Measurements from ENCODE around the gene MEI4. TPM values are rescaled to one million over a fixed set of nuclear protein-coding genes. Genes with fewer than 3 reads are reported as not detected.
A peak's percentile ranks its signal among the peaks of the same experiment; 100 is the strongest.

MEI4 gene
- total RNA-seq, 1 experiment from 2014 or later = not detected

DNA sequence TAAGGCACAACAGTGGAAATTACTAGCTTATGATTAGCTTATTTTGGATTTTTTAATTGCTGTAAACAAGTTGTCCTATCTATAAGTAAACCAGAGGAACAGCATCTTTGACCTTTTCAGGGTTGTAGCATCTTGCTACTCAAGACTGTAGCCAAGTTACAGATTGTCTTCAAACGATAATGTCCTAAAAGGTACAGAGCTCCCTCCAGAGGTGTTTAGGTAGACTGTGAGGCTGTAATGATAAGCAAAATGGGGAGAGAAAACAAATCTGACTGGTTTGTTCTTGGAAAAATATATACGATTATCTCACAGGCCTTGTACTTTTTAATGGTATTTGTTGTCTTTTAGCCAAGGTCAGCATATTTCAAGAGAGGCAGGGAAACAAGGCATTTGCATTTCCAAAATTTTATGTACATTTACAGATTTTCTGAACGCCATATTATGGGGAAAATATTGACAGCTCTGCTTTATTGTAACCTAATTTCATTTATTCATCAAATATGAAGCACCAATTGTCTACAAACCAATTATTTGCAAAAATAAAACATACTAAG, 273.4 kb downstream of the MEI4 start:
- TF ChIP-seq RAD21 (IDR thresholded peaks at IDR 0.05; ENCODE audit: low read depth) = peak; percentile 69
- TF ChIP-seq ELF1 (IDR thresholded peaks at IDR 0.05; ENCODE audit: borderline replicate concordance, low read depth) = no peak
- TF ChIP-seq CEBPB (IDR thresholded peaks at IDR 0.05; ENCODE audit: low read depth) = no peak
- TF ChIP-seq, protein P1, sequence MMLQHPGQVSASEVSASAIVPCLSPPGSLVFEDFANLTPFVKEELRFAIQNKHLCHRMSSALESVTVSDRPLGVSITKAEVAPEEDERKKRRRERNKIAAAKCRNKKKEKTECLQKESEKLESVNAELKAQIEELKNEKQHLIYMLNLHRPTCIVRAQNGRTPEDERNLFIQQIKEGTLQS (IDR thresholded peaks at IDR 0.05) = no peak
- TF ChIP-seq, protein P2, sequence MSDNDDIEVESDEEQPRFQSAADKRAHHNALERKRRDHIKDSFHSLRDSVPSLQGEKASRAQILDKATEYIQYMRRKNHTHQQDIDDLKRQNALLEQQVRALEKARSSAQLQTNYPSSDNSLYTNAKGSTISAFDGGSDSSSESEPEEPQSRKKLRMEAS (IDR thresholded peaks at IDR 0.05) = no peak
- TF ChIP-seq, protein P3, sequence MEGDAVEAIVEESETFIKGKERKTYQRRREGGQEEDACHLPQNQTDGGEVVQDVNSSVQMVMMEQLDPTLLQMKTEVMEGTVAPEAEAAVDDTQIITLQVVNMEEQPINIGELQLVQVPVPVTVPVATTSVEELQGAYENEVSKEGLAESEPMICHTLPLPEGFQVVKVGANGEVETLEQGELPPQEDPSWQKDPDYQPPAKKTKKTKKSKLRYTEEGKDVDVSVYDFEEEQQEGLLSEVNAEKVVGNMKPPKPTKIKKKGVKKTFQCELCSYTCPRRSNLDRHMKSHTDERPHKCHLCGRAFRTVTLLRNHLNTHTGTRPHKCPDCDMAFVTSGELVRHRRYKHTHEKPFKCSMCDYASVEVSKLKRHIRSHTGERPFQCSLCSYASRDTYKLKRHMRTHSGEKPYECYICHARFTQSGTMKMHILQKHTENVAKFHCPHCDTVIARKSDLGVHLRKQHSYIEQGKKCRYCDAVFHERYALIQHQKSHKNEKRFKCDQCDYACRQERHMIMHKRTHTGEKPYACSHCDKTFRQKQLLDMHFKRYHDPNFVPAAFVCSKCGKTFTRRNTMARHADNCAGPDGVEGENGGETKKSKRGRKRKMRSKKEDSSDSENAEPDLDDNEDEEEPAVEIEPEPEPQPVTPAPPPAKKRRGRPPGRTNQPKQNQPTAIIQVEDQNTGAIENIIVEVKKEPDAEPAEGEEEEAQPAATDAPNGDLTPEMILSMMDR (IDR thresholded peaks at IDR 0.05 in 2 of 3, conservative IDR thresholded peaks at IDR 0.05 in 1 of 3; ENCODE audit: borderline replicate concordance in 1 of 3, insufficient read depth in 1 of 3, low read depth in 2 of 3, low read length in 2 of 3) = peak; percentile 54 to 57 (median 55); a peak in 4 of 6 replicates
- ATAC-seq = peak; percentile 79
- ChIA-PET POLR2A (no interaction called here), RAD21 (ENCODE audit: low non-redundant PET in 1 of 2, low total read pairs in 2 of 2, uncharacterized antibody in 2 of 2, unreplicated experiment in 2 of 2) (interaction anchor here in 1 of 2 experiments (1.0 kb wide), 1 partner anchor 306 kb away, joined by 3 read pairs; no protein-coding TSS in a partner anchor), CTCF (interaction anchor here (0.8 to 1.9 kb wide), 6 partner anchors 187 to 1992 kb away, joined by 3 to 11 read pairs (median 4); no protein-coding TSS in a partner anchor)
- Histone ChIP-seq H4K20me1 (ENCODE audit: insufficient read depth) (no peaks in the 10 kb centered on the region), H3K4me2 (ENCODE audit: low read length) (no peak overlapping the region), H3K79me2 (ENCODE audit: insufficient read depth, low read length) (no peaks in the 10 kb centered on the region), H3K9ac (ENCODE audit: low read length) (no peak overlapping the region), H3K36me3 (ENCODE audit: control insufficient read depth in 1 of 2, insufficient read depth in 2 of 2, low read length in 2 of 2) (no peaks in the 10 kb centered on the region), H3K27ac (ENCODE audit: low read depth, low read length) (no peak overlapping the region), H3K4me3 (replicated peaks in 1 of 2; ENCODE audit: low read depth in 1 of 2, low read length in 2 of 2) (no peak overlapping the region), H3K4me1 (ENCODE audit: control insufficient read depth in 1 of 2, insufficient read depth in 2 of 2, low read length in 2 of 2) (no peaks in the 10 kb centered on the region), H2AFZ (ENCODE audit: low read depth, low read length, poor library complexity, severe bottlenecking) (peak overlapping the region; percentile 4), H3K27me3 (ENCODE audit: insufficient read depth, low read length) (no peaks in the 10 kb centered on the region), H3K9me3 (ENCODE audit: control insufficient read depth in 1 of 2, insufficient read depth in 1 of 2, low read depth in 1 of 2, low read length in 2 of 2) (no peaks in the 10 kb centered on the region), H3K9me2 (ENCODE audit: insufficient read depth) (0 out of 2 replicates have a peak, but pooled peaks cover 4% of the 10 kb centered on the region)
- no TSS peak for BruUV-seq (replicated peaks)
- intact Hi-C loops (cut with micrococcal nuclease) = loop anchor here (10.0 kb wide), 2 partner anchors 181 to 301 kb away; no protein-coding TSS in a partner anchor
- DNase-seq (ENCODE audit: low read depth, low spot score) = peak; percentile 37

All from HCT116 (cell line).